ELR (cell line): ENCODE measurements around the gene TSPAN4.

Source experiments
- DNase-seq: peaks from one replicate; pipeline ENCODE4 v3.0.0-alpha.2; 2015; ENCODE audit warnings: low read depth

The TSPAN4 gene

GRCh38 chr11:889257-889656, 46.6 kb downstream of the TSPAN4 start:
- DNase-seq: no peak

DNA sequence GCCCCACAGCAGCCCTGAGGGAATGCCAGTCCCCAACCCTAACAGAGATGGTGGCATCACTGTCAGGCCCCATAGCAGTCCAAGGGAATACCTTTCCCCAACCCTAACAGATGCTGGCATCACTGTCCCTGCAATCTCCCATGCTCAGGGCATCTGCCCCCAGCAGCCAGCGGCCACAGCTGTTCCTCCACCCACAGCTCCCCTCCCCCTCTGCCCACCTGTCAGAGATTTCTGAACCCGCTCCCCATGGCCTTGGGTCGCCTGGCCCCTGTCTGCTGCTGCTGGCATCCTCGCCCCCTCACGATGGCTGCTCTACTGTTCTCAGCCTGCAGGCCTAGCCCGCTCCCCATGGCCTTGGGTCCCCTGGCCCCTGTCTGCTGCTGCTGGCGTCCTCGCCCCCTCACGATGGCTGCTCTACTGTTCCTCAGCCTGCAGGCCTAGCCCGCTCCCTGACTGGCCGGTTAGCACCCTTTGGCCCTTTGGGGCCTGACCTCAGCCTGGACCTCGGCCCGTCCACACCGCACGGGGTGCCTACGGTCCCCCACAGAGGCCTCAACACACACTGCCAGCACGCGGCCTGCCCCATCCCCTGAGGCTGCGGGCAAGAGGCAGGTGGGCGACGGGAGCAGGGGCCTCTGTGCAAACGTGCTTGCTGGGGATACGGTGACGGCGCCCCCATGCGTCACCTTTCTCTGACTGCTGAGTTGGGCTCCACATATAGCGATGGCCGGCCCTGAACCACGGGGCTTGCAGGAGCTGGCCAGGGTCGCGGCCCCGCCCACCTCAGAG, 47.2 kb downstream of the TSPAN4 start:
- DNase-seq: no peak

DNA sequence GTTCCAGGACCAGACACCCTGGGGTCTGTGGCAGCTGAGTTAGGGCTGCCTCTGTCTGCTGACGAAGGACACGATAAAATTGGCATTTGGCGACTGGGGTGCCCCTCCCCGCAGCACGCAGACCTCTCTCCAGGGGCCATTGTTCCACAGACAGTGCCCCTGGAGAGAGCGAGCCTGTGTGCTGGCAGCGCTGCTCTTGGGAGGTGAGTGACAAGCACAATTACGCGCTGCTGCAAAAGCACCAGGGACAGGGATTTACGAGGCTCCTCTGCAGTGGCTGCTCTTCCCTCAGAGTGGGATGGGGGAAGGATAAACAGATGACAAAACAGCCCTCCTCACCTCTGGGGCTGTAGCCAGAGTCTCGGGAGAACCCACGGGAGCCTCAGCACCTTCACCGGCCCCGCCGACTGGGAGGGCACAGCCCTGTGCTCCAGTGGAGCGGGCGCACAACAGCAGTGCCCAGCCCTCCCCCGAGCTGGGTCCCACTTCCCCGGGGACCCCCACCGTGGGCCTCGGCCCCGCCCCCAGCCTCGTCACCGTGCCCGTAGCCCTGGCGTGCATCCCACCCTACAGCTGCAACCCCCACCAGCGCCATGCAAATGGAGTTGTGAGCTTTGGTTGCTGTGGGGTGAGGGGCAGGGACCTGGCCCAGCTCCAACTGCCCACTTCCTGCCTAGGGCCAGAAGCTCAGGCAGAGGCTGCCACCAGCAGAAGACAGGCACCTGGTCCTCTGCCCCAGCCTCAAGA, 48.3 kb downstream of the TSPAN4 start:
- DNase-seq: no peak

DNA sequence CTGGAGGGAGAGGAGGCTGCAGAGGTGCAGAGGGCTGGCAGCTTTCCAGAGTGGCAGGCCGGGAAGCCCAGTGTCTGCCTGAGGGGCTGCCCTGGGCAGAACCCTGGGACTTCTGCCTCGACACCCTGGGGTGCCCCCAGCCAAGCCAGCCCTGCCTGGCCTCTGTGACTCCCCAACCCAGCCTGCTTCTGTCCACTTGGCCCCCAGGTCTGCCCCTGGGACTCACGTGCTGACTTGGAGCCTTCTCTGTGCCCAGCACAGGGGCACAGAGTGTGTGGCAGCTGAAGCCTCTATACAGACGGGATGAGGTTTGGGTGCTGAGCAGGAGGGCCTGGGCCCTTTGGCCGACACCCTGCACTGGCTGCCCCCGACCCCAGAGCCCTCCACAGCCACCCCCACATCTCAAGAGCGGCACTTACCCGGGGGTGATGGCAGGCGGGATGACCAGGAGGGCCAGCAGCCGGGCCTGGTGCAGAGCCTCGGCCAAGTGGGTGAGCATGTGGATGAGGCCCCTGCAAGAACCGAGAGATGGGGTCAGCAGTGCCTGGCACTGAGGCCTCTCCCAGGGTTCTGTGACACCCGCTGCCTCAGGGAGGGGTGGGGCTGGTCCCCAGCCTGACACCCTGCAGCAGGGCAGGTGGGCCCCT, 50.5 kb downstream of the TSPAN4 start:
- DNase-seq: no peak

DNA sequence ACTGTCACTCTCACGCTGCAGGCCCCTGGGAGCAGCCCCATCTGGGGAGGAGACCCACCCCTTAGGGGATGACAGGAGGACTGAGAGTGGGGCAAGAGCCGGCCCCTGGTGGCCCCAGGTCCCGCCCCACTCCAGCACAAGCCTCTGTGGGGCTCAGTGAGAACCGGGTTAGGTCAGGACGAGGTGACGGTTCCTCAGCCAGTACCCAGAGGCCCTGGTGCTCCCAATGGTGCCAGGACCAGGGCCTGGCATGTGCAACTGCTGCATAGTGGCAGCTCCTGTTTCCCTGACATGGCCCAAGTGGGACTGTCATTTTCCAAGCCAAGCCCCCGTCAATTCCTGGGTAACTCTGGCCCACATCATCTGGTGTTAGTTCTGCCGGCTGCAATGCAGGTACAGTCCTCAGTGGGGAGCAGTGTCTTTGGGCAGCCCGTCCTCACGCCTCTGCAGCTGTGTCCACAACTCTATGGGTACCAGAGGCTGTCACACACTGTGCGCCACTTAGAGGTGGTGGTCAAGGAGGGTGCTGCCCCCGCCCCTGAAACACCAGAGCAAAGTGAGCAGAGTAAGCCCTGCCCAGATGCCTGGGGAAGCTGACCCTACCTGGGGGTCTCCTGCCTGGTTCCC, 52.0 kb downstream of the TSPAN4 start:
- no peak for DNase-seq

DNA sequence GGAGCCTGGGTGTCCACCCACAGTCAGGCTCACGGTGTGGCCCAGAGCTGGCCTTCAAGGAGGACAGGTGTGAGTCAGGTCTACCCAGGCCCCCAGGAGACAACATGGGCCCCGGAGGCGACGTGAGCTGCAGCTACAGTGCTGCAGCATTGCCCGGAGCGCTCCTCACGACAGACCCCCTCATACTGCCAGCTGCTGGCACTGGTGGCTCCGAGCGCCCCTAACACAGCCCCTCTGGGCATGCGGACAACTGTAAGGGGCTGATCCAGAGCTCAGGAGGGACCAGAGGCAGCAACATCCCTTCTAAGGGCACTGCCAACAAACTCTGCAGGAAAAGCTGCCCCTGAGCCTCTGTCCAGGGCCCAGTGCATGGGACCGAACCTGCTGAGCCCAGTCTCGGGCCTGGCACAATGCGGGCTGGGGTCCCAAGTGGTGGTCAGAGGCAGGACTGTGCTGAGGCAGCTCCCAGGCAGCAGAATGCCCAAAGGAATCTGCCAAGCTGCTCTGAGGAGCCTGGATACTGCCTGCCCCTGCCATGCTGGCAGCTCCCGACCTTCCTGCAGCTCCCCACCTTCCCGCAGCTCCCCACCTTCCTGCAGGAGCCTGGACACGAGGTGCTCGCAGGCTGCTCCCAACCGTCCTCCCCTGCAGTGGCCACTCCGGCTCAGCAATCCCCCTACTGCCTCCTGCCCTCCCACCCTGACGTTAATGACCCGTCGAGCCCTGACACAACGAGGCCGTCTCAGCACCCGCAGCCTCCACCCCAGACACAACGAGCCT, 52.9 kb downstream of the TSPAN4 start:
- DNase-seq: no peak

- DNase-seq: no peak
These were observed 54.8 kb downstream of the TSPAN4 start for GRCh38 chr11:897253-898142.

DNA sequence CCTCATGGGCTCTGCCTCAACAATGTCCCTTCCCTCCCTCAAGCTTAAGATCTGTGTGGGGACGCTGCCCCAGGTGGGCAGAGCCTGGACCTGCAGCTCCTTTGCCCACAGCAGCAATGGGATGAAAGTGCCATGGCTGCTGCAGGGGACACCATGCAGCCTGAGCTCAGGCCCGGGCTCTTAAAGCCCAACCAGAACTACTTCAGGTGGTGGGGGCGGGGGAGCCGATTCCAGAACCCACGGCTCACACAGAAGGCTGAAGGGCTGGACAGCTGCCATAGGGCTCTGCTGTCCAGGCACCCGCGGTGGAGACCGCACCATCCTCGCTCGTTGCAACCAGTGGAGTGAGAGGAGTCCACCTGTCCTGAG, 55.5 kb downstream of the TSPAN4 start:
- DNase-seq: peak; percentile 45

DNA sequence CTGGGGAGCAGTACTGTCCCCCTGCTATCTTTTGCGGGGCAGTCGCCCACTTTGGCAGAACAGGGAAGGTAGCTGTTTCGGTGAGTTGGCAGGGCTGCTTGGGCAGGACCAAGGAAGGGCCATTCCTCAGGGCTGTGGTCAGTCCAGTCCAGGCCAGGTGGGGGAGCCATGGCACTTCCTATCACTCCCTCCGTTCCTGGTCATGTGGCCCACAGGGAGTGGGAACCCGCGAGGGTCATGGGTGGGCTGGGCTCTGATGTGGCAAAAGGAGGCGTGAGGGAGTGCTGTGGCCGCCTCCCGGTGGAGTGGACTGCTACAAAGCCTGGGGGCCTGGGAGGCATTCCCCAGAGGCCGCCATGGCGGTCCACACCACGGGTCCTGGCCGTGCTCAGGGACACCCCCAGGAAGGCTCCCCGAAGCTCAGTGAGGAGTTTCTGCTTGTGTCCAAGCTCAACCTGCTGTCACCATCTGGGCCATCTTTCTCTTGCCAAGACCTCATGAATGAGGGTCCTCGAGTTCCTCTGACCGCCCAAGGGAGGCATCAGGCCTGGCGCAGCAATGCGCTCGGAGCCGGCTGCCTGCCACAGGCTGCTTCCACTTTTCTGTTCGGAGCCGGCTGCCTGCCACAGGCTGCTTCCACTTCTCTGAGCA, 56.0 kb downstream of the TSPAN4 start:
- DNase-seq: peak; percentile 35

GRCh38 chr11:899724-900123, 57.1 kb downstream of the TSPAN4 start:
- no peak for DNase-seq

DNA sequence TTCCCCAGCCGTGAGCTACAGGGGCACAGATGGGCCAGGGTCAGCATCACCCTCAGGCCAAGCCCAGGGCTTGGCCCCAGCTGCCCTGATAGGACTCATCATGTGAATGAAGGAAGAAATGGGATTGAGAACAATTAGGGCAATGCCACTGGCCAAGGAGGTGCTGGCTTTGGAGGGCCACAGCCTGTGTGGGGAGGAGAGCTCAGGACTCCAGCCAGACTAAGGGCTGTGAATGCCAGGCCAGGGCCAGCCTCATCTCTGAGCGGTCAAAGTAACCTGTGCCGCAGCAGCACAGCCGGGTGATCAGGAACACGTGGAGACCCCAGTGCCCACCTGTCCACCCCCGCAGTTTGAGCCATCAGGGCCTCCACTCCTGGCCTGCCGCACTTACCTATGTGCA, 57.9 kb downstream of the TSPAN4 start:
- DNase-seq: no peak

GRCh38 chr11:901452-902061, 58.9 kb downstream of the TSPAN4 start:
- no peak for DNase-seq

- no peak for DNase-seq
These were observed 61.7 kb downstream of the TSPAN4 start for GRCh38 chr11:904380-904779.

- DNase-seq: no peak
These were observed 63.3 kb downstream of the TSPAN4 start for GRCh38 chr11:905952-906351.

- no peak for DNase-seq
These were observed 65.0 kb downstream of the TSPAN4 start for GRCh38 chr11:907668-908067.

GRCh38 chr11:908273-908672, 65.6 kb downstream of the TSPAN4 start:
- peak; percentile 56 for DNase-seq

DNA sequence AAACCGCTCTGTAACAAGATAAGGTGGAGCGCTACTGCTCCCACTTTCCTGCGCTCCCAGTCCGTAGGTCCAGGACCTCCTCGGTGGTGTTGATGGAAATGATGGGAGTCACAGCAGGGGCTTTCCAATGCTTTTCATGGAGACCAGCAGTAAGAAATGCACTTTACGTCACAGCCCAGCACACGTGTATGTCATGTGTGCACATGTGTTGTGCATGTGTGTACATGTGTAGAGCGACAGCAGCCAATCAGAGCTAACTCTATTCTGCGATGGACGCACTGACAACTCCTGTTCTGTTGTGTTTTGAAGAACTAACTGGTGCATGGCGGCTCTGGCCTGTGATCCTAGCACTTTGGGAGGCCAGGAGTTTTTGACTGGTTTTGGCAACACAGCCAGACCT, 66.8 kb downstream of the TSPAN4 start:
- DNase-seq: no peak

DNA sequence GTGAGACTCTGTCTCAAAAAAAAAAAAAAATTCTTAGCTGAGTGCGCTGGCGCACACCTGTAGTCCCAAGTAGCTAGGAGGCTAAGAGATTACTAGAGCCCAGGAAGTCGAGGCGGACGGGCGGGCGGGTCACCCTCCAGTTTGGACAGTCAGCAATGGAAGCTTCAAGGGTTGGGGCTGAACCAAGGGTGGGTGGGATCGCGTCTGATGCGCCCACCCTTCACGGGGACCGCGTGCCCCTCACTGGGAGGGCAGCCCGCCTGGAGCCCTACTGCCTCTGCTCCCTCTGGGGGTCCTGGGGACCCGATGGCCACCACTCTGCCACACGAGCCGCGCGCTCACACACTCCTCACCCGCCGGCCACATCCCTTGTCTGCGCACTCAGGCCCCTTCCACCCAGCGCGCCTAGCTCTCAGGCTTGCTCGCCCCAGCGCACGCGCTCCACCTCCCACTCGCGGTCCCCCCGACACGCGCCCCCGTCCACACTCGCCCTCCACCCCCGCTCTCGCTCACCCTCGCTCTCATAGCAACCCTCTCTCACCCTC, 67.5 kb downstream of the TSPAN4 start:
- peak; percentile 31 for DNase-seq

- peak; percentile 86 for DNase-seq
These were observed 68.0 kb downstream of the TSPAN4 start, which contains the start of gene CHID1 for GRCh38 chr11:910589-911030. TSS of gene CHID1 (minus strand) at chr11:910810. CDS start at chr11:904816, 5,994 bp downstream.
